Mucosa of gallbladder (tissue), 1 donor: ENCODE data around the gene AKAP5. TPM values are rescaled to one million over a fixed set of nuclear protein-coding genes. Genes with fewer than 3 reads are reported as not detected.

Source experiments
- total RNA-seq: library from RNA; stranded (reverse); gene quantifications from one replicate; pipeline ENCODE4 v1.2.1, GENCODE V29; 2021
- donor health status: DM: no; HTN: no; CAD: no.

AKAP5 gene
- total RNA-seq, 1 donor from 2014 or later, result 1.5 TPM

Other genes with a start within 250 kb of the AKAP5 start
- gene ESR2, start 171.1 kb upstream of the AKAP5 start, total RNA-seq, result 0.26 TPM
- 40.7 TPM for gene MTHFD1, start 77.1 kb upstream of the AKAP5 start, total RNA-seq
- 13.6 TPM for gene ZBTB25, start 38.3 kb downstream of the AKAP5 start, total RNA-seq
- gene ZBTB1, start 39.3 kb downstream of the AKAP5 start, total RNA-seq, result 38.5 TPM
- gene HSPA2, start 75.2 kb downstream of the AKAP5 start, total RNA-seq, result 16.2 TPM
- 3.2 TPM for gene PPP1R36, start 84.5 kb downstream of the AKAP5 start, total RNA-seq
- gene PLEKHG3, start 238.9 kb downstream of the AKAP5 start, total RNA-seq, result 101 TPM